GM12878 (cell line): ENCODE data around the gene KLHL3. TPM values are rescaled to one million over a fixed set of nuclear protein-coding genes. Genes with fewer than 3 reads are reported as not detected.

ENCODE experiments used
- ATAC-seq: fragments of 200-7000 bp; cut with Tn5 transposase; 3 replicates; pipeline ENCODE4 v1.9.1; 2020; ENCODE audit warnings: mild to moderate bottlenecking, moderate library complexity
- BruUV-seq: library from RNA; stranded (reverse); fragments of 400-500 nt; replicated peaks from 2 replicates; lab custom pipeline; 2021; lab: Mats Ljungman, UMichigan
- CTCF ChIA-PET: fragments of 300-600 bp; sonication (Branson Sonifier 250); formaldehyde crosslinking; extraction: SDS; loops from one replicate; lab custom pipeline; 2021; ENCODE audit warnings: inconsistent platforms; lab: Yijun Ruan, JAX
- POLR2A ChIA-PET: fragments of 350-600 bp; formaldehyde crosslinking; extraction: SDS; loops from one replicate; lab custom pipeline; 2021; ENCODE audit warnings: inconsistent platforms; lab: Charles Lee
- RAD21 ChIA-PET: fragments of 300-600 bp; sonication (Branson Sonifier 250); formaldehyde crosslinking; loops from one replicate; lab custom pipeline; 2023; ENCODE audit warnings: antibody characterized with exemption; ENCODE audit not compliant: unreplicated experiment; lab: Charles Lee
- SMC1A ChIA-PET: fragments of 300-600 bp; sonication (Branson Sonifier 250); formaldehyde crosslinking; loops from one replicate; lab custom pipeline; 2023; ENCODE audit not compliant: unreplicated experiment, uncharacterized antibody; lab: Charles Lee
- DNase-seq: peaks from one replicate; pipeline ENCODE4 v3.0.0-alpha.2; 2011; ENCODE audit warnings: low read depth, low spot score
- FAIRE-seq: peaks from 3 replicates; lab custom pipeline; 2011; peaks lifted over from hg19 to GRCh38; lab: Jason Lieb, UNC
- H2AFZ ChIP-seq: 2 replicates; pipeline ENCODE4 v1.6.0; 2011; ENCODE audit warnings: low read depth, low read length, control low read depth; ENCODE audit not compliant: control insufficient read depth
- H3K27ac ChIP-seq: 2 replicates; pipeline ENCODE4 v1.5.1; 2011; ENCODE audit warnings: control low read depth; ENCODE audit not compliant: control insufficient read depth, insufficient read depth
- H3K27me3 ChIP-seq, 2 experiments: replicated peaks in 1 of 2; 2 replicates each; pipeline versions ENCODE4 v1.6.0 to v1.6.1; 2011; ENCODE audit warnings: low read length in 1 of 2; ENCODE audit not compliant: control insufficient read depth in 2 of 2, insufficient read depth in 2 of 2
- H3K36me3 ChIP-seq, 2 experiments: 2 replicates each; pipeline ENCODE4 v1.5.1; 2011; ENCODE audit warnings: low read length in 1 of 2; ENCODE audit not compliant: control insufficient read depth in 2 of 2, insufficient read depth in 2 of 2
- H3K4me1 ChIP-seq: 2 replicates; pipeline ENCODE4 v1.6.1; 2011; ENCODE audit warnings: mild to moderate bottlenecking, low read length, moderate library complexity, mixed read lengths; ENCODE audit not compliant: control insufficient read depth, insufficient read depth
- H3K4me2 ChIP-seq: 2 replicates; pipeline ENCODE4 v1.6.0; 2011; ENCODE audit warnings: control low read depth; ENCODE audit not compliant: control insufficient read depth, insufficient read depth
- H3K4me3 ChIP-seq: fragments of 200-600 bp; sonication (generic); 2 replicates; pipeline ENCODE4 v1.5.1; 2016
- H3K79me2 ChIP-seq: 2 replicates; pipeline ENCODE4 v1.6.0; 2011; ENCODE audit warnings: low read length; ENCODE audit not compliant: control insufficient read depth, insufficient read depth
- H3K9ac ChIP-seq: 2 replicates; pipeline ENCODE4 v1.8.0; 2011; ENCODE audit warnings: low read length, control low read depth, mixed read lengths; ENCODE audit not compliant: control insufficient read depth, insufficient read depth
- H3K9me3 ChIP-seq: replicated peaks from 3 replicates; pipeline ENCODE4 v1.5.1; 2011; ENCODE audit warnings: mild to moderate bottlenecking, low read length; ENCODE audit not compliant: control insufficient read depth, insufficient read depth
- H4K20me1 ChIP-seq: 2 replicates; pipeline ENCODE4 v1.6.0; 2011; ENCODE audit not compliant: control insufficient read depth, insufficient read depth
- ASH2L ChIP-seq: fragments of 300-600, 200-600 bp; sonication (generic); IDR thresholded peaks from 2 replicates; pipeline ENCODE4 v1.6.1; 2017; ENCODE audit warnings: low read depth, mild to moderate bottlenecking, borderline replicate concordance
- BRCA1 ChIP-seq: IDR thresholded peaks from 2 replicates; pipeline ENCODE4 v1.6.1; 2011; ENCODE audit warnings: low read depth, low read length, improper control_type of control experiment
- CREM ChIP-seq: IDR thresholded peaks from 2 replicates; pipeline ENCODE4 v1.6.1; 2014; ENCODE audit warnings: antibody characterized with exemption, low read depth
- FOXM1 ChIP-seq: IDR thresholded peaks from 2 replicates; pipeline ENCODE4 v1.6.1; 2012; ENCODE audit warnings: low read depth, mild to moderate bottlenecking, inconsistent platforms, low read length, moderate library complexity
- JUND ChIP-seq: IDR thresholded peaks from 2 replicates; pipeline ENCODE4 v1.6.1; 2012; ENCODE audit warnings: low read depth, mild to moderate bottlenecking, low read length, improper control_type of control experiment, moderate library complexity
- MXI1 ChIP-seq: fragments of 150-350 bp; IDR thresholded peaks from 2 replicates; pipeline ENCODE4 v1.6.1; 2011; ENCODE audit warnings: low read depth, mild to moderate bottlenecking, inconsistent platforms, low read length, improper control_type of control experiment
- SMAD1 ChIP-seq: fragments of 450-650 bp; IDR thresholded peaks from 2 replicates; pipeline ENCODE4 v1.6.1; 2018; ENCODE audit warnings: mild to moderate bottlenecking, low read depth; ENCODE audit not compliant: partially characterized antibody
- SMARCA5 ChIP-seq: fragments of 450-650 bp; IDR thresholded peaks from 2 replicates; pipeline ENCODE4 v1.6.1; 2017; ENCODE audit warnings: mild to moderate bottlenecking
- TAF1 ChIP-seq: IDR thresholded peaks from 2 replicates; pipeline ENCODE4 v1.6.1; 2011; ENCODE audit warnings: mild to moderate bottlenecking, low read depth, low read length, borderline replicate concordance
- ZBTB11 ChIP-seq: fragments of 450-650 bp; formaldehyde crosslinking; IDR thresholded peaks from 2 replicates; pipeline ENCODE4 v1.5.0; 2022; ENCODE audit warnings: mild to moderate bottlenecking, missing genetic modification characterization
- WGBS: methylation state at CpG from one replicate; pipeline ENCODE4 v1.1.6; 2016; ENCODE audit warnings: low lambda C conversion rate; ENCODE audit not compliant: insufficient replicate concordance, insufficient coverage; ENCODE audit errors: missing lambda C conversion rate; 5-methylcytosine and 5-hydroxymethylcytosine counted together
- in situ Hi-C: fragments of 300-500 bp; cut with MboI; formaldehyde crosslinking; loops from 9 replicates; pipeline ENCODE4 v1.14.3; 2018; ENCODE audit warnings: mixed read lengths
- intact Hi-C: fragments of 100-400 bp; cut with micrococcal nuclease; formaldehyde crosslinking; loops from one replicate; pipeline ENCODE4 v1.14.2; 2022; ENCODE audit not compliant: unreplicated experiment
- polyA plus RNA-seq, 11 experiments: library from polyadenylated mRNA; depleted of rRNA in 4 of 11; unstranded in 6 of 11; stranded (reverse) in 5 of 11; fragments of >200 nt; fragmentation: Nextera tagmentation in 4 of 11; fragmentation: Illumina TruSeq in 1 of 11; extraction: Ambion mirVana in 4 of 11; extraction: Trizol in 1 of 11; gene quantifications; 1 replicate in 1 of 11; 2 replicates in 10 of 11; pipeline versions ENCODE4 v1.2.1 to v1.2.3, GENCODE V29; 2011 to 2016; ENCODE audit warnings: inconsistent platforms in 2 of 11, missing spikeins in 2 of 11, low read depth in 1 of 11
- total RNA-seq, 4 experiments: library from RNA; depleted of rRNA in 3 of 4; stranded (reverse); fragments of >200 nt in 3 of 4; fragmentation: Illumina TruSeq in 1 of 4; extraction: Trizol in 1 of 4; gene quantifications; 2 replicates each; pipeline versions ENCODE4 v1.2.1 to v1.2.3, GENCODE V29; 2013 to 2021

Gene KLHL3
- total and polyA plus RNA-seq, 10 of the 15 experiments (the other 5 are each of a cell fraction or from before 2014, with no cell fraction given) = 1.7 to 11.7 (median 5.6) TPM

GRCh38 chr5:137684761-137685160 is 51.1 kb downstream of the KLHL3 start:
- Histone ChIP-seq H3K4me3 (no peak overlapping the region), H3K79me2 (no peaks in the 10 kb centered on the region), H4K20me1 (no peaks in the 10 kb centered on the region), H3K9me3 (no peaks in the 10 kb centered on the region), H3K9ac (no peak overlapping the region), H3K4me2 (no peak overlapping the region), H2AFZ (no peak overlapping the region), H3K36me3 (peaks cover 0 to 5% of the 10 kb centered on the region in 2 experiments; a peak in 1 of 4 replicates)
- in situ Hi-C loops = no loop called here
- ChIA-PET SMC1A (interaction anchor here (0.8 kb wide), 1 partner anchor 29 kb away, joined by 4 read pairs; no protein-coding TSS in a partner anchor), CTCF (interaction anchor here (1.0 kb wide), 1 partner anchor 8 kb away, joined by 4 read pairs; no protein-coding TSS in a partner anchor), POLR2A (no interaction called here), RAD21 (interaction anchor here (1.5 kb wide), 1 partner anchor 57 kb away, joined by 3 read pairs; no protein-coding TSS in a partner anchor)
- 94% methylated on average over 3 of the region's 3 CpGs for WGBS
- BruUV-seq = no TSS peak
- ATAC-seq = no peak
- DNase-seq = no peak
- no peak for TF ChIP-seq ASH2L
- TF ChIP-seq ZBTB11 (CRISPR knock-in tag) = no peak
- TF ChIP-seq CREM = no peak
- no peak for TF ChIP-seq JUND
- TF ChIP-seq SMARCA5 = no peak
- TF ChIP-seq TAF1 = no peak
- no peak for TF ChIP-seq BRCA1
- TF ChIP-seq FOXM1 = no peak
- no peak for TF ChIP-seq MXI1
- TF ChIP-seq SMAD1 = no peak
- TF ChIP-seq, all 136 proteins: peak for 0
- H3K4me1 ChIP-seq = no peaks in the 10 kb centered on the region
- FAIRE-seq = no peak
- H3K27ac ChIP-seq = no peak overlapping the region
- intact Hi-C loops = no loop called here
- H3K27me3 ChIP-seq = no peaks in the 10 kb centered on the region
